ENCODE measurements around the gene PKDREJ. TPM values are rescaled to one million over a fixed set of nuclear protein-coding genes. Genes with fewer than 3 reads are reported as not detected.

The PKDREJ gene
- total RNA-seq, 2 experiments from 2014 or later: not detected

DNA sequence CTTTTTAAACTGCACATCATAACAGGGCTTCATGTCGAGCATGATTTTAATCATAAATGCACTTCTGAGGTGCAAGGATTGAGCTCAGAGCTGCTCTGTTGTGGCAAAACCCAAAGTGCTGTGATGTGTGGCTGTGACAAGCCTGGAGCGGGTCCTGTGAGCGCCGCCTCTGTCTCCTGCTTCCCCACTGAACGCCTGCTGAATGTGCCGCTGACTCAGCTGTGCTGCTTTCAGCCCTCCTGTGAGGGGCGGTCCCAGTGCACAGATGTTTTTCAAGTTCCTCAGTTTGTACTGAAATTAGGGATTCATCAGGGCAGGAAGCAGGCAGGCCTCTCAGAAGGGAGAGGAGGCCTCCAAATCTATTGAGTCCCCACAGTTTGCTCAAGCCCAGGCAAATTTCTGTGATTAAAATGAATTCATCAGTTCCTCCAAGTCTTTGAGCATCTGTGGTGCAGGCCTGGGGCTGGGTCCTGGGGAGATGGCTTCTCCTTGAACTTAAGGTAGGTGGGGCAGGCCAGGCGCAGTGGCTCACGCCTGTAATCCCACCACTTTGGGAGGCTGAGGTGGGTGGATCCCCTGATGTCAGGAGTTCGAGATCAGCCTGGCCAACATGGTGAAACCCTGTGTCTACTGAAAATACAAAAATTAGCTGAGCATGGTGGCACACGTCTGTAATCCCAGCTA is 30.6 kb upstream of the PKDREJ start:
- no peak overlapping the region for H3K4me3 Mint-ChIP-seq

DNA sequence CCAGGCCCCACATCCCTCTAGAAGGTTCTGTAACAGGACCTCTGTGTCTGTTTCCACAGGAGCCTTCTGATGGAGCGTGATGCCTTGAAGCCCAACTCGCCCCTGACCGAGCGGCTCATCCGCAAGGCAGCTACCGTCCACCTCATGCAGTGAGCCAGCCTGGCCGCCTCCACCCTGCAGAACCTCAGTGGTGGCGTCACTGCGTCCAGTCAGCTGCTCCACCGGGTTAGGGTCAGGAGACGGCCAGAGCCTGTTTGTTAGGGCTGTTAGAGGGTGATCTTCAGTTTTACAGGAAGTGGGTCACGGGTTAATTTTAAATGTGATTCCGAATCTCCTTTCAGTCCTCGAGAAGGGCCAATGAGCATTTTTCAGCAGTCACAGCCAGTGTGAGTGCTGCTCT is 29.6 kb upstream of the PKDREJ start:
- H3K4me1 Mint-ChIP-seq: peaks cover 17% of the 10 kb centered on the region
- no peak overlapping the region for H3K27ac Mint-ChIP-seq

More for the DNA sequence above, 30.6 kb upstream of the PKDREJ start:
- DNase-seq: no peak
- Mint-ChIP-seq H3K9me3 (no peaks in the 10 kb centered on the region), H3K27me3 (peaks cover 8% of the 10 kb centered on the region), H3K27ac (no peak overlapping the region), H3K36me3 (peaks cover 29% of the 10 kb centered on the region), H3K4me1 (peaks cover 15% of the 10 kb centered on the region)

GRCh38 chr22:46292173-46292572 is 29.0 kb upstream of the PKDREJ start:
- no peaks in the 10 kb centered on the region for H3K9me3 Mint-ChIP-seq
- H3K4me1 Mint-ChIP-seq: peaks cover 17% of the 10 kb centered on the region
- H3K36me3 Mint-ChIP-seq: peaks cover 20% of the 10 kb centered on the region
- no peak for DNase-seq
- no peak overlapping the region for H3K27ac Mint-ChIP-seq
- H3K4me3 Mint-ChIP-seq: no peak overlapping the region
- H3K27me3 Mint-ChIP-seq: no peaks in the 10 kb centered on the region

More for the DNA sequence above, 29.6 kb upstream of the PKDREJ start:
- no peak for DNase-seq
- Mint-ChIP-seq H3K4me3 (no peak overlapping the region), H3K9me3 (no peaks in the 10 kb centered on the region), H3K27me3 (peaks cover 5% of the 10 kb centered on the region), H3K36me3 (peaks cover 23% of the 10 kb centered on the region)

DNA sequence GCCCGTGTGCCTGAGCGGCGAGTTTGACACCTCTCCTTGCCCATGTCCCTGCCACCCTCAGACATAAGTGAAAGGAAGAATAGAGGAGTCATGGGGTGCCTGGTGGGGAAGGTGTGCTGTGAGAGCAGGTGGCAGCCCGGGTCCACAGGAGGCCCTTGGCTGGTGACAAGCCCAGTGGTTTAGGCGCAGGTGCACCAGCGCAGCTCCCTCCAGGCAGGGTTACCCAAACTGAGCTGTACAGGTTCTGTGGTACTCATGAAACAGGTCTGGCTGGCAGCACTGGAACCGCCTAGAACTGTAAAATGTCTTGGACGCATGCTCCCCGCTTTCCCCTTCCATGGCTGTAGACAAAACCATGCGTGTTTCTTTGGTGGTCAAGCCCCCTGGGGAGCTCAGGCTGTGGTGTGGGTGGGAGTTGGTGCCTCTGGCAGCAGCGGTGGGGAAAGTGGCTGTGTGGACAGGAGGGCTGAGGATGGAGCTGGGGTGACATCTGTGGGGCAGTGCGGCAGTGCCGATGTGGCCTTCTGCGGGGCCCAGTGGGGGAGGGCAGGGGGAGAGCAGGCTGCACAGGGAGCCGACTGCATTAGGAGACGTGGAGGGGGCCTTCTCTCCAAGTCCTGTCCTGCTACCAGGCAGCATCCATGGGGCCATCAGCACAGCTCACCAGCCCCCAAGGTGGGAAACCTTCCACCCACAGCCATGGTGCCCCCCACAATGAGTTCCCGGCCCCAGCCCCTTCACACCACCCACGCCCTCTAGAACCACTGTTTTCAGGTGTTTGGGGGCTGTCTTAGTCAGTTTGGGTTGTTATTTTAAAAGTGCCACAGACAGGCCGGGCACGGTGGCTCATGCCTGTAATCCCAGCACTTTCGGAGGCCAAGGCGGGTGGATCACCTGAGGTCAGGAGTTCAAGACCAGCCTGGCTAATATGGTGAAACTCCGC is 28.0 kb upstream of the PKDREJ start:
- no peak overlapping the region for H3K4me3 Mint-ChIP-seq
- H3K36me3 Mint-ChIP-seq: peaks cover 21% of the 10 kb centered on the region
- peaks cover 16% of the 10 kb centered on the region for H3K4me1 Mint-ChIP-seq
- H3K27ac Mint-ChIP-seq: no peak overlapping the region
- DNase-seq: no peak
- no peaks in the 10 kb centered on the region for H3K9me3 Mint-ChIP-seq
- no peaks in the 10 kb centered on the region for H3K27me3 Mint-ChIP-seq

DNA sequence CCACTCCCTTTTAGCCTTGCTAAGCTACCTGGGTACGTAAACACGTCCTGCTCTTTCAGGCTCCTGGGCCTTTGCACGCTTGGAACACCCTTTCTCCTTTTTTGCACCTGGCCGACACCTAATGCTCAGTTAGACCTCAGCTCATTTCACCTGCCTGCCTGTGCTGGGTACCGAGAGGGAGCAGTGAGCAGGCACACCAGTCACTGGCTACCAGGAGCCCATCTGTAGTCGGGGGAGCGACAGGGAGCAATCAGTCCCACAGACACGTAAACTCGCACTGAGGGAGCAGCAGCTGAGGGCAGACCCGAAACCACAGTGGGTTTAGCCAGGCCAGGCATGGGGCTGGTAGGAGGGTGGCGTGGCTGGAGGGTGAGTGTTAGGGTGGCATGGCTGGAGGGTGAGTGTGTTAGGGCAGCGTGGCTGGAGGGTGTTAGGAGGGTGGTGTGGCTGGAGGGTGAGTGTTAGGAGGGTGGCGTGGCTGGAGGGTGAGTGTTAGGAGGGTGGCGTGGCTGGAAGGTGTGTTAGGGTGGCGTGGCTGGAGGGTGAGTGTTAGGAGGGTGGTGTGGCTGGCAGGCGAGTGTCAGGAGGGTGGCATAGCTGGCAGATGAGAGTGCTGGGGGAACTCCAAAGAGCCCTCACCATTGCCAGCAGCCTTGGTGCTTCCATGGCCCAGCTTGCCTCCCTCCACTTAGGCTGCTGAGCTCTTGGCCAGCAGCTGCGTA is 27.1 kb upstream of the PKDREJ start:
- DNase-seq: no peak
- peaks cover 12% of the 10 kb centered on the region for H3K4me1 Mint-ChIP-seq
- H3K27me3 Mint-ChIP-seq: no peaks in the 10 kb centered on the region
- peaks cover 24% of the 10 kb centered on the region for H3K36me3 Mint-ChIP-seq
- no peak overlapping the region for H3K27ac Mint-ChIP-seq
- no peak overlapping the region for H3K4me3 Mint-ChIP-seq
- no peaks in the 10 kb centered on the region for H3K9me3 Mint-ChIP-seq

GRCh38 chr22:46289244-46289891 is 26.2 kb upstream of the PKDREJ start:
- Mint-ChIP-seq H3K27ac (no peak overlapping the region), H3K9me3 (no peaks in the 10 kb centered on the region), H3K4me1 (peaks cover 10% of the 10 kb centered on the region), H3K4me3 (no peak overlapping the region), H3K27me3 (no peaks in the 10 kb centered on the region), H3K36me3 (peaks cover 22% of the 10 kb centered on the region)
- no peak for DNase-seq

DNA sequence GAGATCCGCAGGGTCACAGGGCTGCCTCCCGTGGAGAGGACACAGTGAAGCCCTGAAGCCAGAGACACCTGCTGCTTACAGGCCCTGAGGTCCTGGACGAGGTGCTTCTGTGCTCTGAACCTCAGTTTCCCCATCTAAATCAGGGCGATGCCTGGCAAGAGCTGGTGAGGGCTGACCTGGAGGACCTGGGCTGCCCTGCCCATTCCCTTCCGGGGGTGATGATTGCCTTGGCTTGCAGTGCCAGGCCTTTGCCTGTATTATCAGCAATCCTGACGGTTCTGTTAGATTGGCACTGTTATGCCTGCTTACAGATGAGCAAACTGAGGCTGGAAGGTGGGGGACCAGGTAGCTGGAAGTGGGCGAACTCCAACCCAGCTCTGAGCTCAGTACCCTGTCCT is 25.7 kb upstream of the PKDREJ start:
- Mint-ChIP-seq H3K9me3 (no peaks in the 10 kb centered on the region), H3K36me3 (peaks cover 22% of the 10 kb centered on the region), H3K27ac (no peak overlapping the region), H3K27me3 (no peaks in the 10 kb centered on the region), H3K4me3 (no peak overlapping the region), H3K4me1 (peaks cover 9% of the 10 kb centered on the region)
- DNase-seq: no peak

DNA sequence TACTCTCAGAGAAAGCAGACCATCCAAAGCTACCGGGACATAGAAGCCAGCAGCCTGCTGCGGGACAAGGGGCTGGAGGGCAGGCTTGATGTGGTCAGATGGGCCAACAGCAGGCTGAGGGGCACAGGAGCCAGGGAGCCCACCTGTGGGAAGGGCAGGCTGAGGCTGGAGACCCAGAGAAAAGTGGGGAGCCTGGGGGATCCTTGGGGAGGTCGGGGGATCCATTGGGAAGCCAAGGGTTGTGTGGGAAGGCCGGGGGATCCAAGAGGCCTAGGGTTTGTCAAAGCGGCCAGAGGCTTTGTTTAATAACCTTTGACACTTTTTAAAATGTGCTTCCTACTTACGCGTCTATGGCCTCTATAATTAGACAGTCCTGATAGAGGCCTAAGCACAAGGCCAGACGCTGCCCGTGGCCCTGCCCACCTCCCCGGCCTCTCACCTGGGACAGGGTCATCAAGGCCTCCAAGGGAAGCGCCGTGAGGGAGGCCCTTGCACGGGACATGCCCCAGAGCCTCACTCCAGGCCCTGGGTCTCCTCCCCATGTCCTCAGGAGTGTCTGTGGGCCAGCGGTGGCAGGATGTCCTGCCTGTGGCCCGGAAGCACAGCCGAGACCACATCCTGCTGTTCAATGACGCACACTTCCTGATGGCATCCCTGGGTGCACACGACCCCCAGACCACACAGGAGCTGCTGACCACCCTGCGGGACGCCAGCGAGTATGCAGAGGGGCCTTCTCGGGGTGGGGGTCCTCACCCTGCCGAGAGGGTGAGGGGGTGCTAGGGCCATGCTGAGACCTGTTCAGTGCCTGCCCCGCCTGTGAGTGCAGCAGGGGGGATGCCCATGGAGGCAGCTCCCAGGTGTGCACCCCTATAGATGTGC is 25.0 kb upstream of the PKDREJ start:
- Mint-ChIP-seq H3K27ac (peak overlapping the region; percentile 76), H3K4me1 (peaks cover 6% of the 10 kb centered on the region), H3K36me3 (peaks cover 17% of the 10 kb centered on the region), H3K4me3 (peak overlapping the region; percentile 71), H3K9me3 (no peaks in the 10 kb centered on the region), H3K27me3 (no peaks in the 10 kb centered on the region)
- peak; percentile 39 for DNase-seq

- H3K9me3 Mint-ChIP-seq: no peaks in the 10 kb centered on the region
- H3K36me3 Mint-ChIP-seq: peaks cover 11% of the 10 kb centered on the region
- peak overlapping the region; percentile 71 for H3K4me3 Mint-ChIP-seq
- H3K27me3 Mint-ChIP-seq: no peaks in the 10 kb centered on the region
- DNase-seq: no peak
- peaks cover 6% of the 10 kb centered on the region for H3K4me1 Mint-ChIP-seq
- H3K27ac Mint-ChIP-seq: peak overlapping the region; percentile 76
These were observed 24.1 kb upstream of the PKDREJ start for GRCh38 chr22:46286941-46287872.

DNA sequence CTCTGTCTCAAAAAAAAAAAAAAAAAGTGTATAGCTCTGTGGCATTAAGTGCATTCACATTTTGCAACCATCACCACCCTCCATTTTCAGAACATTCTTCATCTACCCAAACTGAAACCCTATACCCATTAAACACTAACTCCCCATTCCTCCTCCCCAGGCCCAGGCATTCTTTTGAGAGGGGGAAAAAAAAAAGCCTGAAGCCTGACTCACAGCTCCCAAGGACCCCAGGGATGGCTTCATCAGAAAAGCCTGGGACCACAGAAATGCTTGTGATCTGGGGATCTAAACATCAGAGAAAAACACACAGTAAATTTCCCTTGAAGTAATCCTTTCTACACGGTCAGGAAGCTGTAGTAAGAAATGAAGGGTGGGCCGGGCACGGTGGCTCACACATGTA is 22.9 kb upstream of the PKDREJ start:
- Mint-ChIP-seq H3K36me3 (peaks cover 9% of the 10 kb centered on the region), H3K27ac (no peak overlapping the region), H3K9me3 (no peaks in the 10 kb centered on the region), H3K4me3 (no peak overlapping the region), H3K4me1 (peaks cover 6% of the 10 kb centered on the region), H3K27me3 (no peaks in the 10 kb centered on the region)
- DNase-seq: no peak

DNA sequence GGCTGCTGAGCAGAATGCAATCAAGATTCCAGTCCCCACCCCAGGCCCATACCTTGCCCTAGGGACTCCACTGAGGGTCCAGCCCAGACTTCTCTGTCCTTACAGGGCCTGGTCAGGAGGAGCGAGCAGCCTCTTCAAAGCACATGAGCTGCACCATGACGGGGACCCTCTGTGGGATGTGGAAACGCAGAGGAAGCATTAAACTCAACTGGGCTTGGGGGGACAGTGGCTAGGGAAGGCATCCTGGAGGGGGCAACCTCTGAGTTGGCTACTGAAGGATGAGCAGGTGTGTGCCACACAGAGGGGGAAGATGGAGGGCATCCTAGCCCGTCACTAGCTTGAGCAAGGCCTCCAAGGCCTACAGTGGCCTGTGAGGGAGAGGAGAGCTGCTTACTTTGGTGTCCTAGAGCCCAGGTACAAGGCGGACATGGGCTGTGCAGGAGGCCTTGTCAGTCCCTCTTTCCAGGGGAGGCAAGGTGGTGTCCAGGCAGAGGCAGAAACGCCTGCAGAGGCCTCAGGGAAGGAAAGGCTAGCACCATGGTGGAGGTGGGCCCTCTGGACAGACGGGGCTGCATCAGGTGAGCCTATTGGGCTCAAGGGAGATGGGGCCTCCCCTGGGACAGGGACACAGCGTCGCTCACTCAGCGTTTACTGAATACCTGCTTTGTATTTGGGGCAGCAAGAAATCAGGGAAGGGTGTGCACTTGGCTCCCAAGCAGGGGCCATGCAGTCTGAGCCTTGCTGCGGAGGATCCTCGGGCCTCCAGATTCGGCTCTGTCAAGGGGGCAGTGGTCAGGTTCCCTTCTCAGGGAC is 18.9 kb upstream of the PKDREJ start:
- H3K36me3 Mint-ChIP-seq: peaks cover 8% of the 10 kb centered on the region
- H3K27me3 Mint-ChIP-seq: no peaks in the 10 kb centered on the region
- H3K27ac Mint-ChIP-seq: no peak overlapping the region
- no peaks in the 10 kb centered on the region for H3K9me3 Mint-ChIP-seq
- H3K4me3 Mint-ChIP-seq: no peak overlapping the region
- DNase-seq: no peak
- no peaks in the 10 kb centered on the region for H3K4me1 Mint-ChIP-seq

DNA sequence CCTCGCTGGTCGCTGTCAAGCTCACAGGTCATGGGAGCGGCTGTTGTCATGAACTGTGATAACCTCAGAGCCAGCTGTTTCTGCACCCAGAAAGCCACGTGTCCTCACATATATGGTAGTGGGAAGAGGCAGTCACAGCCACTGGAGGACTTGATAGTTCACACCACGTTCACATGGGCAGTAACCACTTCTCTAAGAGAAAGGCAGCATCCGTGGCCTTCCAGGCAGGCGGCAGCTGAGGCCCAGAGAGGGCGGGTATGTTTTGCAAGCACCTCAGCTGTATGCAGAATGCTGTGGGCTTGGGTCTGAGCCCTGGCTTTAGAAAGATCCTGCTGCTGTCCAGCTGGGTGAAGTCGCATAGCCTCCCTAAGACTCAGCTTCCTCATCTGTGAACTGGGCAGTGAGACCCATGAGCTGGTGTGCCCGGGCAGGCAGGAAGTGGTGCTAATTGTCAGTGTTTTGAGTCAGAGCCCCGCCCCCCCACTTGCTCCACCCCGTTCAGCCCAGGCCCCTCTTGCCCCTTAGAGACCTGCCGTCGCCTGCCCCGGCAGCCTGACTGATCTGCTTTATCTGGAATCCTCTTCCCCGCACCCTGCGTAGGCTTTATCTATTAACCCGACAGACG is 18.0 kb upstream of the PKDREJ start:
- no peak for DNase-seq
- Mint-ChIP-seq H3K36me3 (peaks cover 6% of the 10 kb centered on the region), H3K9me3 (no peaks in the 10 kb centered on the region), H3K4me1 (no peaks in the 10 kb centered on the region), H3K27ac (no peak overlapping the region), H3K27me3 (no peaks in the 10 kb centered on the region), H3K4me3 (no peak overlapping the region)
